Fibroblast of pulmonary artery (primary cell): ENCODE results near the gene MPRIP.

Experiments used
- DNase-seq: peaks from one replicate; pipeline ENCODE4 v3.0.0-alpha.2; 2010; ENCODE audit warnings: low read depth
- H3K4me3 ChIP-seq: replicated peaks from 2 replicates; pipeline ENCODE4 v1.5.1; 2011; ENCODE audit warnings: low read depth, mild to moderate bottlenecking, control low read depth, low read length, moderate library complexity
- CTCF ChIP-seq: IDR thresholded peaks from 2 replicates; pipeline ENCODE4 v1.5.1; 2011; ENCODE audit warnings: mild to moderate bottlenecking, control low read depth, low read length, inconsistent platforms; ENCODE audit errors: missing control alignments

Gene MPRIP

GRCh38 chr17:17177176-17177575 lies 134.9 kb downstream of the MPRIP start:
- no peak overlapping the region for H3K4me3 ChIP-seq
- no peak for TF ChIP-seq CTCF
- DNase-seq: no peak

GRCh38 chr17:17179371-17179827 lies 137.1 kb downstream of the MPRIP start:
- DNase-seq: no peak
- H3K4me3 ChIP-seq: no peak overlapping the region
- TF ChIP-seq CTCF: no peak

- no peak for DNase-seq
- H3K4me3 ChIP-seq: no peak overlapping the region
- no peak for TF ChIP-seq CTCF
Observed at GRCh38 chr17:17180141-17180603, 137.9 kb downstream of the MPRIP start.

- H3K4me3 ChIP-seq: no peak overlapping the region
- TF ChIP-seq CTCF: no peak
- no peak for DNase-seq
Observed at GRCh38 chr17:17180741-17181525, 138.7 kb downstream of the MPRIP start.

GRCh38 chr17:17181666-17182597 lies 139.7 kb downstream of the MPRIP start:
- DNase-seq: no peak
- no peak for TF ChIP-seq CTCF
- H3K4me3 ChIP-seq: no peak overlapping the region

- H3K4me3 ChIP-seq: no peak overlapping the region
- DNase-seq: no peak
- TF ChIP-seq CTCF: no peak
Observed at GRCh38 chr17:17182598-17183136, 140.4 kb downstream of the MPRIP start.
